HG02798 (cell line): ENCODE results near the gene FRAT1.
"Not testable (repeated sequence)": the region's sequence is repeated elsewhere in the genome, so short reads cannot be mapped to it uniquely, and the experiment has no call there.

Source experiments
- ATAC-seq: cut with Tn5 transposase; IDR thresholded peaks from one replicate; pipeline ENCODE4 v1.9.1; 2021; ENCODE audit warnings: mild to moderate bottlenecking; ENCODE audit not compliant: unreplicated experiment, poor library complexity

FRAT1 gene

GRCh38 chr10:97318772-97319651 is at the start of gene FRAT1:
FRAT1 (plus strand) TSS chr10:97319271; CDS start chr10:97319454, 183 bp downstream.
- peak; percentile 92 for ATAC-seq

DNA sequence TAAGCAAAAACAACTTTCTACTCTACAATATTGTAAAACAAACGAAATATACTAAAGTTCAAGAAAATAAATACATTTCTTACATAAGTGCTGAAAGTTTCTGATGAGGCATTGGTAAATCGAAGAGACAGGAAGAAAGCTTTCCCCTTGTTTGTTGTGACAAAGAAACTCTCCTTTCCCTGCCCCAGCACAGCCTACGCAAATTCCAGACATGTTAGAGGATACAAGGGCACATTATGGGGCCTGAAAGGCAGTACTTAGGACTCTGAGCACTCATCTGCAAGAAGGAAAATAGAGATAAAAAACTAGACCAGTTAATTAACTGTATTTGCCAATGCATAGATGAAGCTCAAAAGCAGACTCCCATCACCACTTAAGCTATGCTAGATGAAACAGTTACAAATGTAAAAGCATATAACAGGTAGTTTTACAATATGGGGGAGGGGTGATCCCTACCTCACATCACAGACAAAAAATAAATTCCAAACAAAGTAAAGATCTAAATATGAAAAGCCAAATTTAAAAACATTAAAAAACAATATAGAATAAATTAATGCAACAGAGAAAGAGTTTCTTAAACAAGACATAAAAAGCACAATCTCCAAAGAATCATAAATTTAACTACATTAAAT is 48.4 kb upstream of the FRAT1 start:
- no peak for ATAC-seq

- ATAC-seq, result no peak
These were observed 45.4 kb upstream of the FRAT1 start for GRCh38 chr10:97273700-97274099.

- ATAC-seq, result no peak
These were observed 44.2 kb upstream of the FRAT1 start for GRCh38 chr10:97274828-97275227.

DNA sequence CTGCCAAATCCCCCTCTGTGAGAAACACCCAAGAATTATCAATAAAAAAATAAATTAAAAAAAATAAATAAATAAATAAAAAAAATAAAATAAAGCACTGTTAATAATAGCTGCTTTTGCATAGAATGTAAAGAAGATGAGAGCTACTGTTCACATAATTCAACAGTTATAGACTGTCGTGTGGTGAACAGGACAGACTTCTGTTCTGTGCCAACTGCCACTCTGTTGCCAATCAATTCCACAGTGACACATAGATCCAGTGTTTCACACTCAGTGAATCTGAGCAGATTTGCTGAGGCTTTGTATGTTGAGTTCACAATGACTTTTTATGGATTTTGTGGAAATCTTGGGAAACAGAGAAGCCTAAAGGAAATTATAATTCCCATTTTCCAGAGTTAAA is 41.5 kb upstream of the FRAT1 start:
- ATAC-seq, result no peak

- ATAC-seq, result no peak
These were observed 40.5 kb upstream of the FRAT1 start for GRCh38 chr10:97278491-97278989.

DNA sequence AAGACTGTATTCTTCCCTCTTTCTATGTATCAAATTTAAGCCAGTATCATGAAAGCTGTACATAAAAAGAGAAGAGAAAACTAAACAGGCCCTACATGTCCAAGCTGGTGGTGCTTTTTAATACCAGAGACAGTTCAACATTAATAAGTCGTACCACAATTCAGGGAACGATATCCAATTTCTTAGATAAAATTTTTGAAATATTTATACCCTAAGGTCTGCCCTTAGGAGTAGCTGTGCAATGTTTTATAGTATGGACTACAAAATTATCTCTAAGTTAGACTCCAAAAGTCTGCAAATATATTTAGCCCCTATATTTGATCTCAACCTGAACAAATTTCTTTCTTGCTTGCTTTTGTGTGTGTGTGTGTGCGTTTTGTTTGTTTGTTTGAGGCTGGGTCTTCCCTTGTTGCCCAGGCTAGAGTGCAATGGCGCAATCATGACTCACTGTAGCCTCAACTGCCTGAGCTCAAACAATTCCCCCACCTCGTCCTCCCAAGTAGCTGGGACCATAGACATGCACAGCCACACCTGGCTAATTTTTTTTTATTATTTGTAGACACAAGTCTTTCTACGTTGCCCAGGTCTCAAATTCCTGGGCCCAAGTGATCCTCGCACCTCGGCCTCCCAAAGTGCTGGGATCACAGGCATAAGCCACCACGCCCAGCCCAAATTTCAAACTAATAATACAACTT is 39.8 kb upstream of the FRAT1 start:
- ATAC-seq, result no peak

DNA sequence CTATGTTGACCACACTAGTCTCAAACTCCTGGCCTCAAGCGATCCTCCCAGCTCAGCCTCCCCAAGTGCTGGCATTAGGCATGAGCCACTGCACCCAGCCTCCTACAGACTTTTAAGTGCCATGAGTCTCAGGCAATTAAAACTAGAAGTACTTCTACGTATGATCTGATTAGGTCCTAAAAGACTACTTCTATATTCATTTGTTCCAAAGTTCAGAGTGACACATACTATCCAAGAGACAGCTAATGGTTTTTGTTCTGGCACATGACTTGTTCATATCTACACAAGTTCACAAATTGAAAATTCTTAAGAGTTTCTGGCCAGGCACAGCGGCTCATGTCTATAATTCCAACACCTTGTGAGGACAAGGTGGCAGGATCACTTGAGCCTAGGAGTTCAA is 38.3 kb upstream of the FRAT1 start:
- ATAC-seq, result no peak

- ATAC-seq, result not testable (repeated sequence)
These were observed 29.0 kb upstream of the FRAT1 start for GRCh38 chr10:97290076-97290475.

GRCh38 chr10:97290576-97291356 is 28.3 kb upstream of the FRAT1 start:
- not testable (repeated sequence) for ATAC-seq

DNA sequence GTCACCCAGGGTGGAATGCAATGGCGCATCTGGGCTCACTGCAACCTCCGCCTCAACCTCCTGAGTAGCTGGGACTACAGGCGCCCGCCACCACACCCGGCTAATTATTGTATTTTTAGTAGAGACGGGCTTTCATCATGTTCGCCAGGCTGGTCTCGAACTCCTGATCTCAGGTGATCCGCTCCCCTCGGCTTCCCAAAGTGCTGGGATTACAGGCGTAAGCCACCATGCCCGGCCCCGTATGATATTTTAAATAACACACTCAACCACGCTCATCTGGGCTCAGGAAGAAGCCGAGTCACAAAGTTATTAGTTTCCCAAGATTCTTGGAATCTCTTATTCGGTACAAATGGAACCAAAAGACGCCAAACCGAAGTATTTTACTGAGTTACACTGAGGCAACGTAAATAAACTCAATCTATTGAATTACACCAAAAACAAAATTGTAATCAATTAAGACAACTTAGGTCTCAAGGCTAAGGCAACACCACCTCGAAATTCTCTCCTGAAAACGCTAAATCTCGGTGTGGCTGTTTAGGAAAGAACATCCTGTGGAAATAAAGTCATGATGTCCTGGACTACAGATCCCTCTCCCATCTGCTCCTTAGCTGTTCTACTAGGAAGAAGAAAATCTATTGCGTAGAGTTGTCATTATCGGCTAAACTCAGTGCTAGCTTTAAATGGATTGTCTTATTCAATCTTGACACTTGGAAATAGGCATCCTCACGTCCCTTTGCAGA is 27.5 kb upstream of the FRAT1 start:
- ATAC-seq, result no peak

DNA sequence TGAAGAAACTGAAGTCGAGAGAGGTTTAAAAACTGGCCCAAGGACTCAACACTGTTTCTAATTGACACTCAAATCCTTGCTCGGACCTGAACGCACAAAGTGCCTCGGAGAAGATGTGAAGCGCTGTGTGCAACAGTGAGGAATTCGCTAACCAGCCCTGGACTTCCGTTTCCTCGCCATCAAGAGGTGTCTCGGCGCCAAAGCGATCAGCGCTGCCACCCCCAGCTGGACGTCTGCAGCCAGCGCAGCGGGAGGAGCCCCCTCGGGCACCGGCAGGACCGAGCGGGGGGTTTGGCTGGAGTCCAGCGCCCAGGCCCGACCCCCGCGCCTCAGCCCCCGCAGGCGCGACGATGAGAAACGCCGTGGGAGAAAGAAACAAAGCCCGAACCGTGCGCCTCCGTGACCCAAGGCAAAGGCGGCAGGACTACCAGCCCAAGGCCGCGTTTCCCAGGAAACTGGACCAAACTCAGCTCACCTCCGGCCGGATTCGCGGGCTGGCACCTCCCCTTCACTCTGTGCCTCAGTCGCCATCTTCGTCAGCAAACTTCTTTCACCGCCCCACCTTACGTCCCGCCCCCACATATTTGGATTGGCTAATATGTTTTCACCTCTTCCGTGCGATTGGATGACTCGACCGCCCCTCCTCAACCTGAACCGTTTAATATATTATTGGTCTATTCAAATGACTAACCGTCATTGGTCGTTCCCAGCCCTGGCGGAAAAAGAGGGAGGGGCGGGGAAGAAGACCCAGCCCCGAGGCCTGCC is 26.8 kb upstream of the FRAT1 start, which contains the start of gene ARHGAP19:
Gene ARHGAP19, minus strand, starts transcription at position 541 of the 765 bp plus-strand sequence. Its CDS starts 10 bp downstream, at position 531.
- peak; percentile 98 for ATAC-seq

- no peak for ATAC-seq
These were observed 26.2 kb upstream of the FRAT1 start for GRCh38 chr10:97292862-97293198.

GRCh38 chr10:97297556-97298222 is 21.4 kb upstream of the FRAT1 start:
- no peak for ATAC-seq

GRCh38 chr10:97298223-97298571 is 20.9 kb upstream of the FRAT1 start:
- no peak for ATAC-seq

DNA sequence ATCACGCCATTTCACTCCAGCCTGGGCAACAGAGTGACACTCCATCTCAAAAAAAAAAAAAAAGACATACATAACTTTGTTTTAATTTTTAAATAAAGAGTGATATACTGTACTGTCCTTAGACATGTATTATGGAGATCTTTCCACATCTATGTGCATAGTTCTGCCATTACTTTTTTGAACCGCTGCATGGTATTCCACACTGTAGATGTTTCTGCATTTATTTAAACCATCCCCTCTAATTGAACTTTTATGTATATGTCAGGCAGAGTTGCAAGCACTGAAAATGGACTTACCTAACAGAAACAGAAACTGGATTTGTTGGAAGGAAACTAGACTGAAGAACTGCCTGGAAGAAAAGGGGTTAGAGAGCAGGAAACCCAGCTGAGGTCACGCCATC is 18.1 kb upstream of the FRAT1 start:
- ATAC-seq, result no peak

DNA sequence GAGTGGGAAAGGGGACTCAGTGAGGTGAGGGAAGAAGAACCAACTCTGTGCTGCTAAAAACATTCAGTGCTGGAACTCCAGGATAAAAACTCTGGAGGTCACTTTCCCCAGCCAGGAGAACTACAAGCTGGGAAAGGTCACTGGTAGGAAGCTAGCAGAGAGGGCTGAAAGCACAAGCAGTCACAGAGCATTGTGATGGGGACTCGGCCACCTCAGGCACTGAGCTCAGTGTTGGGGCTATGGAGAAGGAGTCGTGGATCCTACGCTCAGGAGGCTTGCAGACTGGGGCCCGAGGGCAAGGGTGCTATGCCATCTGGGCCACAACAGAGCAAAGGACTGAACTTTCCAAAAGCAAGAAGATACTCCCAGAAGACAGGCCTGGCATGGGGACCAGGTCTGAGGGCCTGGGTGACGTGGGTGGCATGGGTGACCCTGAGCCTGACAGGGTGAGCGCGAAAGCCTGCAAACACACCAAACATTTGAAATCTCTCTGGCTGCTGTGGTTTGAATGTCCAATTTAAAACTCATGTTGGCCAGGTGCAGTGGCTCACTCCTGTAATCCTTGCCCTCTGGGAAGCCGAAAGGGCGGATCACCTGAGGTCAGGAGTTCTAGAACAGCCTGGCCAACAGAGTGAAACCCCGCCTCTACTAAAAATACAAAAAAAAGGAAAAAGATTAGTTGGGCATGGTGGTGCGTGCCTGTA is 16.8 kb upstream of the FRAT1 start:
- ATAC-seq, result no peak

DNA sequence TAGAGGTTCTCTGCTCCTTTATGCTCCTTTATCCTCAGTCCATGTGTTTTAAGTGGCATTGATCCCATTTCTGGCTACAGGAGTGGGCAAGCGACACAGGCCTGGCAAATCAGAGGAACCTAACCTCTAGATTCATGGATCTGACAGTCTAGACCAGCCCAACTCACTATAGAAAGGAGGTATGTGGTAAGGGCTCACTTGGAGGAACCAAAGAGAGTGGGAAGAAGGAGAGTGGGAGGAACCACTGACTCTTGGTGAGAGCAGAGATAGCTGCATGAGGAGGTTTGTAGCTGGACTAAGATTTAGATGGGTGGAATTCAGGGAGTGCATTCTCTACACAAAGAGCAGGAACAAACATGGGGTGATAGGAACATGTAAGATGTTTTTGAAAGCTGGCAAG is 11.6 kb upstream of the FRAT1 start:
- no peak for ATAC-seq
